Bone marrow (tissue), 2 donors: ENCODE measurements around the gene CT45A1.
"Not testable (repeated sequence)": the region's sequence is repeated elsewhere in the genome, so short reads cannot be mapped to it uniquely, and the experiment has no call there.

ENCODE experiments used
- DNase-seq, 2 donors: peaks; one replicate each; lab custom pipeline; 2025; lab: John Stamatoyannopoulos, UW

CT45A1 gene

GRCh38 chrX:135713183-135713689 lies at the start of gene CT45A1:
Gene CT45A1, plus strand, starts transcription at chrX:135713639. Its CDS starts 5,302 bp downstream, at chrX:135718941.
- DNase-seq = not testable (repeated sequence)

GRCh38 chrX:135672979-135673378 lies 40.5 kb upstream of the CT45A1 start:
- DNase-seq = not testable (repeated sequence)

GRCh38 chrX:135688137-135688536 lies 25.3 kb upstream of the CT45A1 start:
- no peak for DNase-seq

GRCh38 chrX:135695471-135695870 lies 18.0 kb upstream of the CT45A1 start:
- DNase-seq = no peak

- DNase-seq = no peak
Observed at GRCh38 chrX:135697601-135698000, 15.8 kb upstream of the CT45A1 start.

GRCh38 chrX:135698924-135699323 lies 14.5 kb upstream of the CT45A1 start:
- no peak for DNase-seq

- DNase-seq = no peak
Observed at GRCh38 chrX:135707880-135708279, 5.6 kb upstream of the CT45A1 start.

GRCh38 chrX:135713795-135714194 lies 356 bp downstream of the CT45A1 start:
- no peak for DNase-seq

- not testable (repeated sequence) for DNase-seq
Observed at GRCh38 chrX:135734666-135735065, 21.2 kb downstream of the CT45A1 start.

GRCh38 chrX:135737366-135738071 lies 24.1 kb downstream of the CT45A1 start:
- DNase-seq = no peak

- DNase-seq = no peak
Observed at GRCh38 chrX:135740681-135741149, 27.3 kb downstream of the CT45A1 start.

- no peak for DNase-seq
Observed at GRCh38 chrX:135741192-135741715, 27.8 kb downstream of the CT45A1 start.

GRCh38 chrX:135744739-135745138 lies 31.3 kb downstream of the CT45A1 start:
- not testable (repeated sequence) for DNase-seq

- DNase-seq = not testable (repeated sequence)
Observed at GRCh38 chrX:135768091-135768490, 54.7 kb downstream of the CT45A1 start, which contains the start of gene CT45A3. Gene CT45A3, minus strand, starts transcription at chrX:135768191. Its CDS starts 3,747 bp downstream, at chrX:135764444.
